ENCODE measurements around the gene SPEN.

Gene SPEN

DNA sequence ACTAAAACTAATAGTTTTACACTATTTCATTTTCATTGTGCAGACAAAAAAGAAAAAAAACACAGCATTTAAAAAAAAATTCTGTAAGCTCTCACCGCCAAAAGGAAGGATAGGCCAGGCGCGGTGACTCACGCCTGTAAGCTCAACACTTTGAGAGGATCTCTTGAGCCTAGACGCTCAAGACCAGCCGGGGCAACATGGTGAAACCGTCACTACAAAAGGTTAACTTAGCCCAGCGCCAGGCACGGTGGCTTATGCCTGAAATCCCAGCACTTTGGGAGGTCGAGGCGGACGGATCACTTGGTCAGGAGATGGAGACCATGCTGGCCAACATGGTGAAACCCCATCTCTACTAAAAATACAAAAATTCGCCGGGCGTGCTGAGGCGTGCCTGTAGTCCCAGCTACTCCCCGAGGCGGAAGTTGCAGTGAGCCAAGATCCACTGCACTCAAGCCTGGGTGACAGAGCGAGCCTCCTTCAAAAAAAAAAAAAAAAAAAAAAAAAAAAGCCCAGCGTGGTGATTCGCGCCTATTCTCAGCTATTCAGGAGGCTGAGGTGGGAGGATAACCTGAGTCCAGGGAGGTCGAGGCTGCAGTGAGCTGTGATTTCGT, 14.3 kb upstream of the SPEN start:
- H3K36me3 ChIP-seq (ENCODE audit: control insufficient read depth, low read length) = peaks cover 7% of the 10 kb centered on the region
- no peaks in the 10 kb centered on the region for H3K9me3 ChIP-seq (ENCODE audit: control insufficient read depth, insufficient read depth, low read length)
- H3K4me3 ChIP-seq (ENCODE audit: low read length) = peak overlapping the region; percentile 75
- H3K27ac ChIP-seq (ENCODE audit: low read depth, low read length) = peak overlapping the region; percentile 89
- no peak for TF ChIP-seq EZH2phosphoT487 (IDR thresholded peaks at IDR 0.05; ENCODE audit: borderline replicate concordance, low read length)
- TF ChIP-seq, protein P1, sequence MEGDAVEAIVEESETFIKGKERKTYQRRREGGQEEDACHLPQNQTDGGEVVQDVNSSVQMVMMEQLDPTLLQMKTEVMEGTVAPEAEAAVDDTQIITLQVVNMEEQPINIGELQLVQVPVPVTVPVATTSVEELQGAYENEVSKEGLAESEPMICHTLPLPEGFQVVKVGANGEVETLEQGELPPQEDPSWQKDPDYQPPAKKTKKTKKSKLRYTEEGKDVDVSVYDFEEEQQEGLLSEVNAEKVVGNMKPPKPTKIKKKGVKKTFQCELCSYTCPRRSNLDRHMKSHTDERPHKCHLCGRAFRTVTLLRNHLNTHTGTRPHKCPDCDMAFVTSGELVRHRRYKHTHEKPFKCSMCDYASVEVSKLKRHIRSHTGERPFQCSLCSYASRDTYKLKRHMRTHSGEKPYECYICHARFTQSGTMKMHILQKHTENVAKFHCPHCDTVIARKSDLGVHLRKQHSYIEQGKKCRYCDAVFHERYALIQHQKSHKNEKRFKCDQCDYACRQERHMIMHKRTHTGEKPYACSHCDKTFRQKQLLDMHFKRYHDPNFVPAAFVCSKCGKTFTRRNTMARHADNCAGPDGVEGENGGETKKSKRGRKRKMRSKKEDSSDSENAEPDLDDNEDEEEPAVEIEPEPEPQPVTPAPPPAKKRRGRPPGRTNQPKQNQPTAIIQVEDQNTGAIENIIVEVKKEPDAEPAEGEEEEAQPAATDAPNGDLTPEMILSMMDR (IDR thresholded peaks at IDR 0.05; ENCODE audit: low read depth, low read length, poor library complexity, severe bottlenecking) = no peak
- peaks cover 68% of the 10 kb centered on the region for H3K4me1 ChIP-seq (ENCODE audit: control insufficient read depth, low read length)
- peaks cover 49% of the 10 kb centered on the region for H3K79me2 ChIP-seq (ENCODE audit: control insufficient read depth, low read length)
- H4K20me1 ChIP-seq (ENCODE audit: control insufficient read depth, insufficient read depth, low read depth, low read length) = no peaks in the 10 kb centered on the region
- H3K27me3 ChIP-seq (ENCODE audit: control insufficient read depth, low read length) = no peaks in the 10 kb centered on the region
- peaks cover 32% of the 10 kb centered on the region for H3F3A ChIP-seq (ENCODE audit: control insufficient read depth, insufficient read depth)
- no peaks in the 10 kb centered on the region for H3K9me2 ChIP-seq (replicated peaks; ENCODE audit: control insufficient read depth, low read length)
- peak overlapping the region; percentile 72 for H3K4me2 ChIP-seq (ENCODE audit: low read length)

DNA sequence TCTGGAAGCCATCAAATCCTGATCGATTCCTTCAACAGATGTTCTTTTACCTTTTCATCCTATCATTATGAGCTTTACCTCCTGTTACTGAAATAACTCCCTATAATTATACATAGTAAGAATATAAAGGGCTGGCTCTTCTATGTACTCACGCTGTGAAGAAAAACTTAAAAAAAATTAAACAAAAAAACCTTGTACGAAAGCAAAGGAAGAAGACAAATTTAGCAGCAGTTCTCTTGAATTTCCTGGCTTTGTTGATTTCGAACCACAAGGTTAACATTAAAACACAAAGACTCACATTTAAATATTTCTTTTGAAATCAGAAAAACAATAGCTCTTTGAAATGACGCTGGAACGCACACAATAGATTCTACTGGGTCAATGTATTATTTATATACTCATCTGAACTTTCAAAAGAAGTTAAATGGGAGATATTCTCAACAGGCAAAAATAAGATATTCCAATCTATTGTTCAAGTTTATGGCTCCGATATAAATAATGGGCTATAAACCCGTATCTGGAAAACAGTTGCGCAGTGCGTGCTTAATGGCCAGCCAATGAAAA, 13.6 kb upstream of the SPEN start:
- no peaks in the 10 kb centered on the region for H3K9me2 ChIP-seq (replicated peaks; ENCODE audit: control insufficient read depth, low read length)

DNA sequence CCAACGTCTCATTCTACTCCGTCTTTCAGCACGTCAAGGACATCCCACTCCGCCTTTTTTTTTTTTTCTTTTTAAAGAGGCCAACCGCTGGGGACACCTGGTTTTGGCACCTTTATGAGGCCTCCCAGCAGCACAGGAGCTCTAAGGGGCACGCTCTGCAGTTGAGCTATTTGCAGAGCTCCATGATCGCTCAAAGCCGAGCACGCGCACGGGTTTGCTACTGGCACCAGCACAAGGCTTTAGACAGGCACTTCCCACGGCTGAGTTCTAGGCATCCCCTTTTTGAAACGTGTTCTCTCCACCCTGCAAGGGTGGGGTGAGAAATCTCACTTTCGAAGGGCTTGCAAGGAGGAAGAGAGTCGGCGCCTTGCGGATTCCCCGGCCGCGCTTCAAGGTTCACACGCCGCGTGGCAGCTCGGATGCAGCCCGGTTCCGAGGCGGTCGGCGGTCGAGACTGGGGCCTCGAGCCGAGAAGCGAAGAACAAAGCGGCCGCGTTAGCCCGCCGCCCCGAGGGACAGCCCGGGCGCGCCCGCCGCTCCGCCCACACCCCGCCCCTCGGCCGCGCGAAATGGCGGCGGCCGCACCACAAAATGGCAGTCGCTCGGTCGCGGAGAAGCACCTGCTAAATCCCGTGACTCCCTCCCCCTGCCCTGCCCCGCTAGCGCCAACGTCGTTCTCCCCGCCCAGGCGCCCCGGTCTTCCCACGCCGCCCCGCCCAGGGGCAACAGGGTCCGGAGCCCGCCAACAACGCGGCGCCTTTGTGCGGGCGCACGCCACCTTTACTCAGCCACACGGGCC, 12.9 kb upstream of the SPEN start:
- peaks cover 65% of the 10 kb centered on the region for H3K4me1 ChIP-seq (ENCODE audit: control insufficient read depth, low read length)
- no peaks in the 10 kb centered on the region for H3K9me3 ChIP-seq (ENCODE audit: control insufficient read depth, insufficient read depth, low read length)
- peaks cover 49% of the 10 kb centered on the region for H3K79me2 ChIP-seq (ENCODE audit: control insufficient read depth, low read length)
- H3K4me2 ChIP-seq (ENCODE audit: low read length) = peak overlapping the region; percentile 72
- H3K27ac ChIP-seq (ENCODE audit: low read depth, low read length) = peak overlapping the region; percentile 89
- peaks cover 34% of the 10 kb centered on the region for H3F3A ChIP-seq (ENCODE audit: control insufficient read depth, insufficient read depth)
- H3K4me3 ChIP-seq (ENCODE audit: low read length) = peak overlapping the region; percentile 75
- H3K36me3 ChIP-seq (ENCODE audit: control insufficient read depth, low read length) = peaks cover 7% of the 10 kb centered on the region
- no peaks in the 10 kb centered on the region for H3K27me3 ChIP-seq (ENCODE audit: control insufficient read depth, low read length)
- TF ChIP-seq, protein P1 (IDR thresholded peaks at IDR 0.05; ENCODE audit: low read depth, low read length, poor library complexity, severe bottlenecking) = no peak
- no peak for TF ChIP-seq EZH2phosphoT487 (IDR thresholded peaks at IDR 0.05; ENCODE audit: borderline replicate concordance, low read length)
- no peaks in the 10 kb centered on the region for H4K20me1 ChIP-seq (ENCODE audit: control insufficient read depth, insufficient read depth, low read depth, low read length)
- H3K9me2 ChIP-seq (replicated peaks; ENCODE audit: control insufficient read depth, low read length) = no peaks in the 10 kb centered on the region

More for the DNA sequence above, 13.6 kb upstream of the SPEN start:
- Histone ChIP-seq H3K4me3 (ENCODE audit: low read length) (peak overlapping the region; percentile 75), H3K4me1 (ENCODE audit: control insufficient read depth, low read length) (peaks cover 69% of the 10 kb centered on the region), H4K20me1 (ENCODE audit: control insufficient read depth, insufficient read depth, low read depth, low read length) (no peaks in the 10 kb centered on the region), H3K27me3 (ENCODE audit: control insufficient read depth, low read length) (no peaks in the 10 kb centered on the region), H3K9me3 (ENCODE audit: control insufficient read depth, insufficient read depth, low read length) (no peaks in the 10 kb centered on the region), H3K27ac (ENCODE audit: low read depth, low read length) (peak overlapping the region; percentile 89), H3K4me2 (ENCODE audit: low read length) (peak overlapping the region; percentile 72), H3K36me3 (ENCODE audit: control insufficient read depth, low read length) (peaks cover 7% of the 10 kb centered on the region), H3F3A (ENCODE audit: control insufficient read depth, insufficient read depth) (peaks cover 36% of the 10 kb centered on the region), H3K79me2 (ENCODE audit: control insufficient read depth, low read length) (peaks cover 49% of the 10 kb centered on the region)
- no peak for TF ChIP-seq EZH2phosphoT487 (IDR thresholded peaks at IDR 0.05; ENCODE audit: borderline replicate concordance, low read length)
- TF ChIP-seq, protein P1 (IDR thresholded peaks at IDR 0.05; ENCODE audit: low read depth, low read length, poor library complexity, severe bottlenecking) = no peak

Measured in DOHH2 (cell line).